RWPE1 (cell line): ENCODE measurements around the gene LHFPL3.

Experiments
- CTCF ChIA-PET: fragments of 350-600 bp; sonication (Branson Sonifier 250); formaldehyde crosslinking; extraction: SDS; loops from one replicate; lab custom pipeline; 2021; lab: Yijun Ruan, JAX
- POLR2A ChIA-PET: fragments of 400-600 bp; formaldehyde crosslinking; extraction: SDS; loops from one replicate; lab custom pipeline; 2020; ENCODE audit warnings: antibody characterized with exemption; ENCODE audit not compliant: low non-redundant PET; lab: Yijun Ruan, JAX
- DNase-seq: peaks from one replicate; pipeline ENCODE4 v3.0.0; 2012; ENCODE audit warnings: low spot score
- H3K27ac ChIP-seq: fragments of 450-650 bp; 2 replicates; pipeline ENCODE4 v1.5.1; 2017
- TF ChIP-seq, protein P1 (sequence below): fragments of 450-650 bp; conservative IDR thresholded peaks from 2 replicates; pipeline ENCODE4 v1.5.1; 2017; ENCODE audit warnings: low read depth, mild to moderate bottlenecking

Gene LHFPL3

DNA sequence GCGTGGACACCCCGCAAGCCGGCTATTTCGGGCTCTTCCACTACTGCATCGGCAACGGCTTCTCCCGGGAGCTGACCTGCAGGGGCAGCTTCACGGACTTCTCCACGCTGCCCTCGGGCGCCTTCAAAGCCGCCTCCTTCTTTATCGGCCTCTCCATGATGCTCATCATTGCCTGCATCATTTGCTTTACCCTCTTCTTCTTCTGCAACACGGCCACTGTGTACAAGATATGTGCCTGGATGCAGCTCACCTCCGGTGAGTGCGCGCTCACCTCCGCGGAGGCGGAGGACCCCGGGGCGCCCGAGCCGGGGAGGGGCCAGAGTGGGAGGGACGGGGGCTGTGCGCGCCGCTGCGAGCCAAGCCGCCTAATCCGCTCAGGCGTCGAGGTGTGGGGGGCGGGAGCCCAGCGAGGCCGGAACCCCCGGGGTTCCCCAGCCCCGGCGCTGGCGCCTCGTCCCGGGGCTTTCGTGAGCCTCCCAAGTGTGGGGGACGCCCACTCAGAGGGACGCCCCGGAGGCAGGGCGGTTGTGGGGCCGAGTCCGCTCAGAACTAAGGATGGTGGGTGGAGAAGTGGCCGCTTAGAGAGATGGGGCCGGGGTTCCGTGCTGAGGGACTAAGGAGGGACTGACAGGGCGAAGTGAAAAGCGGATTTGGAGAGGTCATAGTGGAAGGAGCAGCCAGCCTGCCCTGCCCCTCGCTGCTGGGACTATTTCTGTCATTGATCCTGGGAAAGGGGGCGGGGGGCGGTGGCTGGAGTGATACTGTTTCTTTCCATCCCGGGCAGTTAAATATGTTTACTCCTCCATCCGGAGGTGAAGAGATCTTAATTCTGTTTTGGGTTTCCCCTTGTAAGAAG, 795 bp downstream of the LHFPL3 start:
- ChIA-PET CTCF (interaction anchor here (1.0 kb wide), 1 partner anchor 23 kb away, joined by 3 read pairs; no protein-coding TSS in a partner anchor), POLR2A (no interaction called here)
- H3K27ac ChIP-seq = no peak overlapping the region
- TF ChIP-seq, protein P1, sequence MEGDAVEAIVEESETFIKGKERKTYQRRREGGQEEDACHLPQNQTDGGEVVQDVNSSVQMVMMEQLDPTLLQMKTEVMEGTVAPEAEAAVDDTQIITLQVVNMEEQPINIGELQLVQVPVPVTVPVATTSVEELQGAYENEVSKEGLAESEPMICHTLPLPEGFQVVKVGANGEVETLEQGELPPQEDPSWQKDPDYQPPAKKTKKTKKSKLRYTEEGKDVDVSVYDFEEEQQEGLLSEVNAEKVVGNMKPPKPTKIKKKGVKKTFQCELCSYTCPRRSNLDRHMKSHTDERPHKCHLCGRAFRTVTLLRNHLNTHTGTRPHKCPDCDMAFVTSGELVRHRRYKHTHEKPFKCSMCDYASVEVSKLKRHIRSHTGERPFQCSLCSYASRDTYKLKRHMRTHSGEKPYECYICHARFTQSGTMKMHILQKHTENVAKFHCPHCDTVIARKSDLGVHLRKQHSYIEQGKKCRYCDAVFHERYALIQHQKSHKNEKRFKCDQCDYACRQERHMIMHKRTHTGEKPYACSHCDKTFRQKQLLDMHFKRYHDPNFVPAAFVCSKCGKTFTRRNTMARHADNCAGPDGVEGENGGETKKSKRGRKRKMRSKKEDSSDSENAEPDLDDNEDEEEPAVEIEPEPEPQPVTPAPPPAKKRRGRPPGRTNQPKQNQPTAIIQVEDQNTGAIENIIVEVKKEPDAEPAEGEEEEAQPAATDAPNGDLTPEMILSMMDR = no peak
- DNase-seq = no peak

DNA sequence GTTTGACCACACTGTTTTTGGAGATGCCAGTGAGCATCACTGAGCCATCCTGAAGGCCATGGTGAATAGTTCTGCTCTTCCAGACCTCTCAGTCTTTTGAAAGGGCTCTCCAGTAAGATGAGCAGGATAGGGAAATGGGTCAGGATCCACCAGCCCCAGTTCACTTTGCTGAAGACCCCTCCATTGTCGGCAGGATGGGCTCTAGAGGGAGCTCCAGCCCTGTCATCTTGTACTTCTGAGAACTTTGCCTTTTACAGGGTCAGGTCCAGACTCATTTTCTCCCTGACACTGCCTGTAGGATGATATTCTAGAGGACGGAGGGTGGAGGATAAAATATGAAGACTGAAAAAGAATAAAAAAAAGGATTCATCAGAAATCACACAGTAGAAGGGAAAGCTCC, 13.1 kb downstream of the LHFPL3 start:
- no peak overlapping the region for H3K27ac ChIP-seq
- ChIA-PET POLR2A (no interaction called here), CTCF (interaction anchor here (0.7 kb wide), 1 partner anchor 61 kb away, joined by 4 read pairs; no protein-coding TSS in a partner anchor)
- TF ChIP-seq, protein P1 = no peak
- no peak for DNase-seq

DNA sequence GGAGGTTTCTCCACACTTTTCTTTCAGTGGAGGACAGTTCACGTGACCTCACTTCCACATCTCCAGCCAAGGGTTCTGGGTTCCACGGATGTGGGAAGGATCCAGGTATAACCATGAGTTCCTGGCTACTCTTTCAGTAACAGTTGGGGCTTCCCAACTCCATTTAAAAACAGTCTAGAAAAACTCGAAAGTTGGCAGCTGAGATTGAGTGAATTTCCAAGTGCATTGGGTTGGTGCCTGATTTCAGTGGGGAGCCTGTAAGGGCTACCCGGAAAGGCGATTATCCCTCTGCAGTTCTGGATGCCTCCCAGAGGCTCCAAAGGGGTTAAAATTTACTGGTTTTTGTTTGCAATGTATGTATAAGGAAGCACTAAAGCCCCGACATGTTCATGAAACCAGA, 24.3 kb downstream of the LHFPL3 start:
- ChIA-PET POLR2A (no interaction called here), CTCF (interaction anchor here (0.8 kb wide), 1 partner anchor 23 kb away, joined by 3 read pairs; no protein-coding TSS in a partner anchor)
- H3K27ac ChIP-seq = no peak overlapping the region
- DNase-seq = no peak
- TF ChIP-seq, protein P1 = no peak

DNA sequence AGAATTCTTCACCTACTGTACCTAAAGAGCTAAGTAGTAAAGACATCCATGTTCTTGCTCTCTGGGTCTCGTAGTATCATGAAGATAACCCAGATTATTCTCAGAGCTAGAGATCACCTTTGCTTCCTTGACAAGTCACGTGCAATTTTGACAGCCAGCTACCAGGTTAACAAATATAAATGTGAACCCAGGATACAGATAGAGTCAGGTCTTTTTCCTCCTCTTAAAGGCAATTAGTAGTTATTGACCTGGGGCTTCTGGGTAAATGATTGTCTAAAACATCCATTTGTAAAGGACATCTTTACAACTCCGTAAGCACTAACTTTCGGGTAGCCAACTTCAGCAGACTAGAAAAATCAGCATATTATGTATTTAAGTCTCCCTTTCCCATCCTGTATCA, 28.8 kb downstream of the LHFPL3 start:
- H3K27ac ChIP-seq = no peak overlapping the region
- ChIA-PET CTCF (no interaction called here), POLR2A (no interaction called here)
- no peak for DNase-seq
- TF ChIP-seq, protein P1 = no peak

DNA sequence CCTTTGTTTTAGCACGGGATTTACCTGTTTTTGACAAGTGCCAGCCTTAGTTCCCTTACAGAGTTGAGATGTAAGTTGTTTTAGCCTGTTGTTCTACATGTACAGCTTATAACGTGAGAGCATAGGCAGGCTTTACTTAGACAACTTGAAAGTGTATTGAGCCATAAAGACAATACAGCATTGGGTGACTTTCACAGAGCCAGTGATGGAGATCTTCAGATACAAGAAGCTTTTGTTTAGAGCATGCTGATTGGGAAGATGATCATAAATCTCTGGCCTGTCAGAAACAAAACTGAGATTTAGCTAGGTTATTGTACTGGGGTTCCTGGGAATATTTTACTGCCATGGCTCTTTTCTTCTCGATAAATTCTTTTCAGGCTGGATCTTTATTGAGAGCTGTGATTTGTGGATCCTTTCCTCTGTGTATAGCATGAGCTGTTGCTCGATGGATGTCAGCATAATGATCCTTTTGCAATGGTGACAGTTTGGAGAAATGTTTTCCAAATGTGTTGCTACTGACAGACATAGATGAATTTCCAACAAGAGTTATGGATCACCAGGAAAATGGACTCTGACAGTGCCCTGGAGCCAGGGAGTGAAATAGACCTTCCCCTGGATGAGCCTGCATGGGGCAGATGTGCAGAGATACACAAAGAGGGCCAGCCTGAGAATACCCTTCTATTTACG, 30.2 kb downstream of the LHFPL3 start:
- POLR2A ChIA-PET = no interaction called here
- CTCF ChIA-PET = no interaction called here
- DNase-seq = no peak
- H3K27ac ChIP-seq = no peak overlapping the region
- TF ChIP-seq, protein P1 = no peak

DNA sequence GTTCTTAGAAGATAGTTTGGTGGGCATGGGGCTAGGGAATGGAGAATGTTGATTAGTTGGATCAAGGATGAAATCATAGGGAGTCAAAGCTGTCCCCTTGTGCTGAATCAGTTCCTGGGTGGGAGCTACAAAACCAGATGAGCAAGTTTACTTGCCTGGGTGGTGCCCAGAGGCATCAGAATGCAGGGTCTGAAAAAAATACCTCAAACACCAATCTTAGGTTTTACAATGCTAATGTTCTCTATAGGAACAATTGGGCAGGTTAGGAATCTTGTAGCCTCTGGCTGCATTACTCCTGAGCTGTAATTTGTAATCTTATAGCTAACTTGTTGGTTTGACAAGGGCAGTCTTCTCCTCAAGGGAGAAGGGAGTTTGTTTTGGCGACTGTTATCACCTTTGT, 34.4 kb downstream of the LHFPL3 start:
- CTCF ChIA-PET = no interaction called here
- POLR2A ChIA-PET = no interaction called here
- TF ChIP-seq, protein P1 = no peak
- DNase-seq = no peak
- no peak overlapping the region for H3K27ac ChIP-seq
